SK-N-SH (cell line): Measurements from ENCODE around the gene NKX2-2. TPM values are rescaled to one million over a fixed set of nuclear protein-coding genes. Genes with fewer than 3 reads are reported as not detected.
"Not testable (repeated sequence)": the region's sequence is repeated elsewhere in the genome, so short reads cannot be mapped to it uniquely, and the experiment has no call there.

Source experiments
- CTCF ChIA-PET: fragments of 300-600, 350-600 bp; formaldehyde crosslinking; extraction: SDS; loops from one replicate; lab custom pipeline; 2021; lab: Yijun Ruan, JAX
- POLR2A ChIA-PET: fragments of 350-600 bp; sonication (Branson Sonifier 250); formaldehyde crosslinking; extraction: SDS; loops from one replicate; lab custom pipeline; 2020; ENCODE audit warnings: antibody characterized with exemption, inconsistent platforms; lab: Yijun Ruan, JAX
- DNase-seq: peaks from one replicate; pipeline ENCODE4 v3.0.0; 2012
- H2AFZ ChIP-seq: fragments of 200-600 bp; sonication (generic); 2 replicates; pipeline ENCODE4 v1.8.1; 2016; ENCODE audit warnings: antibody characterized with exemption, mild to moderate bottlenecking, low read depth
- H3F3A ChIP-seq: fragments of 200-600 bp; sonication (generic); replicated peaks from 2 replicates; pipeline ENCODE3; 2016; ENCODE audit warnings: antibody characterized with exemption, mild to moderate bottlenecking; ENCODE audit not compliant: insufficient read depth
- H3K27ac ChIP-seq, 2 experiments: fragments of 200-500 bp in 1 of 2; fragments of 200-600 bp in 1 of 2; sonication (Bioruptor generic) in 1 of 2; sonication (generic), shearing (Covaris generic) in 1 of 2; 2 replicates each; pipeline versions ENCODE4 v1.5.1 to v1.6.1; 2014 to 2016; ENCODE audit warnings: low read depth in 2 of 2, inconsistent platforms in 1 of 2, low read length in 1 of 2, mild to moderate bottlenecking in 1 of 2, mixed read lengths in 1 of 2
- H3K27me3 ChIP-seq: fragments of 200-600 bp; sonication (generic), shearing (Covaris generic); 2 replicates; pipeline ENCODE4 v1.6.1; 2016; ENCODE audit warnings: mixed run types; ENCODE audit not compliant: insufficient read depth
- H3K36me3 ChIP-seq, 2 experiments: fragments of 200-500 bp in 1 of 2; fragments of 200-600 bp in 1 of 2; sonication (Bioruptor generic) in 1 of 2; sonication (generic) in 1 of 2; replicated peaks in 1 of 2; 2 replicates each; pipeline versions ENCODE3 to v1.5.1; 2014 to 2016; ENCODE audit warnings: low read length in 1 of 2, mild to moderate bottlenecking in 1 of 2; ENCODE audit not compliant: insufficient read depth in 2 of 2, control insufficient read depth in 1 of 2
- H3K4me1 ChIP-seq, 2 experiments: fragments of 200-500 bp in 1 of 2; fragments of 200-600 bp in 1 of 2; sonication (Bioruptor generic) in 1 of 2; sonication (generic), shearing (Covaris generic) in 1 of 2; 2 replicates each; pipeline versions ENCODE4 v1.5.1 to v1.6.1; 2014 to 2016; ENCODE audit warnings: low read depth in 1 of 2, low read length in 1 of 2, mixed run types in 1 of 2; ENCODE audit not compliant: insufficient read depth in 2 of 2, control insufficient read depth in 1 of 2
- H3K4me2 ChIP-seq: fragments of 200-600 bp; sonication (generic), shearing (Covaris generic); 2 replicates; pipeline ENCODE4 v1.6.1; 2017; ENCODE audit warnings: mixed run types
- H3K4me3 ChIP-seq, 2 experiments: fragments of 200-500 bp in 1 of 2; fragments of 200-600 bp in 1 of 2; sonication (Bioruptor generic) in 1 of 2; sonication (generic), shearing (Covaris generic) in 1 of 2; 2 replicates each; pipeline versions ENCODE4 v1.5.1 to v1.8.1; 2014 to 2016; ENCODE audit warnings: low read depth in 2 of 2, inconsistent platforms in 1 of 2, low read length in 1 of 2, mild to moderate bottlenecking in 1 of 2, mixed read lengths in 1 of 2, moderate library complexity in 1 of 2
- H3K79me2 ChIP-seq: fragments of 200-600 bp; sonication (generic); 2 replicates; pipeline ENCODE4 v1.8.1; 2017; ENCODE audit warnings: mild to moderate bottlenecking; ENCODE audit not compliant: insufficient read depth
- H3K9ac ChIP-seq: fragments of 200-600 bp; sonication (generic); 2 replicates; pipeline ENCODE4 v1.6.1; 2017; ENCODE audit warnings: mixed run types
- H3K9me2 ChIP-seq: fragments of 200-600 bp; sonication (generic); 2 replicates; pipeline ENCODE4 v1.6.1; 2017; ENCODE audit warnings: mixed run types
- H3K9me3 ChIP-seq: fragments of 200-600 bp; sonication (generic); 2 replicates; pipeline ENCODE4 v1.6.1; 2017; ENCODE audit warnings: mixed run types, mild to moderate bottlenecking, moderate library complexity
- H4K20me1 ChIP-seq: fragments of 200-600 bp; sonication (generic); 2 replicates; pipeline ENCODE4 v1.6.1; 2017; ENCODE audit warnings: mild to moderate bottlenecking, mixed run types; ENCODE audit not compliant: insufficient read depth
- FOSL2 ChIP-seq: IDR thresholded peaks from 2 replicates; pipeline ENCODE4 v1.4.0; 2012; ENCODE audit warnings: low read depth, mild to moderate bottlenecking, moderate library complexity, borderline replicate concordance
- FOXJ3 ChIP-seq: sonication (generic); formaldehyde crosslinking; IDR thresholded peaks from 2 replicates; pipeline ENCODE4 v1.5.1; 2020; ENCODE audit warnings: mild to moderate bottlenecking, missing genetic modification reagents
- GABPA ChIP-seq: IDR thresholded peaks from 2 replicates; pipeline ENCODE4 v1.4.0; 2012; ENCODE audit warnings: low read depth, mild to moderate bottlenecking
- GATA2 ChIP-seq: sonication (generic); formaldehyde crosslinking; IDR thresholded peaks from 2 replicates; pipeline ENCODE4 v1.5.0; 2020; ENCODE audit warnings: mild to moderate bottlenecking, missing genetic modification reagents
- MEF2A ChIP-seq: IDR thresholded peaks from 2 replicates; pipeline ENCODE4 v1.4.0; 2012; ENCODE audit warnings: low read depth, borderline replicate concordance
- MXI1 ChIP-seq: IDR thresholded peaks from 2 replicates; pipeline ENCODE4 v1.6.1; 2012; ENCODE audit warnings: mild to moderate bottlenecking, low read depth, low read length, improper control_type of control experiment
- NFIC ChIP-seq: IDR thresholded peaks from 2 replicates; pipeline ENCODE4 v1.4.0; 2012; ENCODE audit warnings: borderline replicate concordance
- POLR2AphosphoS5 ChIP-seq: IDR thresholded peaks from 2 replicates; pipeline ENCODE4 v1.6.1; 2012; ENCODE audit warnings: low read depth, low read length
- RXRA ChIP-seq: IDR thresholded peaks from 2 replicates; pipeline ENCODE4 v1.4.0; 2012; ENCODE audit warnings: low read depth, mild to moderate bottlenecking, borderline replicate concordance
- TCF12 ChIP-seq: IDR thresholded peaks from 2 replicates; pipeline ENCODE4 v1.4.0; 2012
- WGBS: methylation state at CpG from one replicate; pipeline ENCODE4 v1.1.6; 2017; ENCODE audit warnings: low lambda C conversion rate; 5-methylcytosine and 5-hydroxymethylcytosine counted together
- polyA plus RNA-seq, 3 experiments: library from polyadenylated mRNA; depleted of rRNA; stranded (reverse); fragments of >200 nt; gene quantifications; 2 replicates each; pipeline ENCODE4 v1.2.3, GENCODE V29; 2012
- TF ChIP-seq, protein P1 (sequence below): fragments of 150-350 bp; IDR thresholded peaks from 2 replicates; pipeline ENCODE4 v1.6.1; 2016; ENCODE audit warnings: mild to moderate bottlenecking, low read depth, low read length
- TF ChIP-seq, protein P2 (sequence below): IDR thresholded peaks from 2 replicates; pipeline ENCODE4 v1.4.0; 2012; ENCODE audit warnings: low read depth, borderline replicate concordance

Gene NKX2-2
- polyA plus RNA-seq, 1 of the 3 experiments (the other 2 are of a cell fraction) = not detected

DNA sequence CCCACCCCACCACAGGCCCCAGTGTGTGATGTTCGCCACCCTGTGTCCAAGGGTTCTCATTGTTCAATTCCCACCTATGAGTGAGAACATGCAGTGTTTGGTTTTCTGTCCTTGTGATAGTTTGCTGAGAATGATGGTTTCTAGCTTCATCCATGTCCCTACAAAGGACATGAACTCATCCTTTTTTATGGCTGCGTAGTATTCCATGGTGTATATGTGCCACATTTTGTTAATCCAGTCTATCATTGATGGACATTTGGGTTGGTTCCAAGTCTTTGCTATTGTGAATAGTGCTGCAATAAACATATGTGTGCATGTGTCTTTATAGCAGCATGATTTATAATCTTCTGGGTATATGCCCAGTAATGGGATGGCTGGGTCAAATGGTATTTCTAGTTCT, 33.7 kb downstream of the NKX2-2 start:
- 15% methylated on average over 2 of the region's 2 CpGs for WGBS
- POLR2A ChIA-PET, H3K4me2 ChIP-seq, H3K4me1 ChIP-seq, H3K27ac ChIP-seq, H4K20me1 ChIP-seq, CTCF ChIA-PET, H3K4me3 ChIP-seq, H2AFZ ChIP-seq, H3K36me3 ChIP-seq, H3K9ac ChIP-seq, H3K9me3 ChIP-seq, H3K9me2 ChIP-seq, H3F3A ChIP-seq, H3K27me3 ChIP-seq, DNase-seq, H3K79me2 ChIP-seq: not testable (repeated sequence)

DNA sequence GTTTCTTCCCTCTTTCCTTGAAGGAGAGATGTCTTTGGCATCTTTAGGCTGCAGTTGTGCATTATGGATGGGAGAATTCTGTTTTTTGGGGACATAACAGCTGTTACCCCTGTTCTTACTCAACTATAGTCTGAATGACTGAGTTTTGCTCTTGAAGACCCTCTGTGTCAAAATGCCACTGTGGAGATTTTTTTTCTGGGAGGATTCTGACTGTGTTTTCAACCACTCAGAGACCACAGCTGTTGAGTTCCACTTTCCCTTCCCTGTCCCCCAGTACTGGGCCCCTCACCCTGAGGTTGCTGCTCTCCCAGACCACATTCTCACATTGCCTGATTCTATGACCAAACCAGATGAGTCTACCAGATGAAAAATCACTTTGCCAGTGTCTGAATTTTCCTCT, 48.1 kb downstream of the NKX2-2 start:
- H3K4me2 ChIP-seq = no peak overlapping the region
- POLR2A ChIA-PET = no interaction called here
- H4K20me1 ChIP-seq = no peaks in the 10 kb centered on the region
- H3F3A ChIP-seq = no peaks in the 10 kb centered on the region
- no peak overlapping the region for H2AFZ ChIP-seq
- H3K79me2 ChIP-seq = no peaks in the 10 kb centered on the region
- no peak for DNase-seq
- H3K36me3 ChIP-seq = no peaks in the 10 kb centered on the region
- no peaks in the 10 kb centered on the region for H3K4me1 ChIP-seq
- peaks cover 19% of the 10 kb centered on the region; the same call in 1 of the 2 replicates for H3K27me3 ChIP-seq
- CTCF ChIA-PET = interaction anchor here (1.0 to 1.9 kb wide), 2 partner anchors 40 to 230 kb away, joined by 3 to 10 read pairs; no protein-coding TSS in a partner anchor
- H3K27ac ChIP-seq = no peak overlapping the region
- H3K9ac ChIP-seq = no peak overlapping the region
- no peaks in the 10 kb centered on the region for H3K9me3 ChIP-seq
- H3K9me2 ChIP-seq = no peaks in the 10 kb centered on the region
- no peak for TF ChIP-seq MXI1
- no peak for TF ChIP-seq TCF12
- TF ChIP-seq POLR2AphosphoS5 = no peak
- TF ChIP-seq, protein P1, sequence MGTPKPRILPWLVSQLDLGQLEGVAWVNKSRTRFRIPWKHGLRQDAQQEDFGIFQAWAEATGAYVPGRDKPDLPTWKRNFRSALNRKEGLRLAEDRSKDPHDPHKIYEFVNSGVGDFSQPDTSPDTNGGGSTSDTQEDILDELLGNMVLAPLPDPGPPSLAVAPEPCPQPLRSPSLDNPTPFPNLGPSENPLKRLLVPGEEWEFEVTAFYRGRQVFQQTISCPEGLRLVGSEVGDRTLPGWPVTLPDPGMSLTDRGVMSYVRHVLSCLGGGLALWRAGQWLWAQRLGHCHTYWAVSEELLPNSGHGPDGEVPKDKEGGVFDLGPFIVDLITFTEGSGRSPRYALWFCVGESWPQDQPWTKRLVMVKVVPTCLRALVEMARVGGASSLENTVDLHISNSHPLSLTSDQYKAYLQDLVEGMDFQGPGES = no peak
- no peak for TF ChIP-seq GABPA
- no peak for TF ChIP-seq GATA2 (CRISPR knock-in tag)
- TF ChIP-seq MEF2A = no peak
- no peak for TF ChIP-seq FOSL2
- TF ChIP-seq, protein P2, sequence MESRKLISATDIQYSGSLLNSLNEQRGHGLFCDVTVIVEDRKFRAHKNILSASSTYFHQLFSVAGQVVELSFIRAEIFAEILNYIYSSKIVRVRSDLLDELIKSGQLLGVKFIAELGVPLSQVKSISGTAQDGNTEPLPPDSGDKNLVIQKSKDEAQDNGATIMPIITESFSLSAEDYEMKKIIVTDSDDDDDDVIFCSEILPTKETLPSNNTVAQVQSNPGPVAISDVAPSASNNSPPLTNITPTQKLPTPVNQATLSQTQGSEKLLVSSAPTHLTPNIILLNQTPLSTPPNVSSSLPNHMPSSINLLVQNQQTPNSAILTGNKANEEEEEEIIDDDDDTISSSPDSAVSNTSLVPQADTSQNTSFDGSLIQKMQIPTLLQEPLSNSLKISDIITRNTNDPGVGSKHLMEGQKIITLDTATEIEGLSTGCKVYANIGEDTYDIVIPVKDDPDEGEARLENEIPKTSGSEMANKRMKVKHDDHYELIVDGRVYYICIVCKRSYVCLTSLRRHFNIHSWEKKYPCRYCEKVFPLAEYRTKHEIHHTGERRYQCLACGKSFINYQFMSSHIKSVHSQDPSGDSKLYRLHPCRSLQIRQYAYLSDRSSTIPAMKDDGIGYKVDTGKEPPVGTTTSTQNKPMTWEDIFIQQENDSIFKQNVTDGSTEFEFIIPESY = no peak
- TF ChIP-seq FOXJ3 (CRISPR knock-in tag) = no peak
- TF ChIP-seq RXRA = no peak
- no peak for TF ChIP-seq NFIC
- H3K4me3 ChIP-seq = no peak overlapping the region
